HG02943 (cell line): ENCODE measurements around the gene BRINP1.

Experiments
- ATAC-seq: cut with Tn5 transposase; IDR thresholded peaks from one replicate; pipeline ENCODE4 v1.9.1; 2021; ENCODE audit warnings: mild to moderate bottlenecking, low read depth, moderate library complexity; ENCODE audit not compliant: unreplicated experiment

Gene BRINP1, protein sequence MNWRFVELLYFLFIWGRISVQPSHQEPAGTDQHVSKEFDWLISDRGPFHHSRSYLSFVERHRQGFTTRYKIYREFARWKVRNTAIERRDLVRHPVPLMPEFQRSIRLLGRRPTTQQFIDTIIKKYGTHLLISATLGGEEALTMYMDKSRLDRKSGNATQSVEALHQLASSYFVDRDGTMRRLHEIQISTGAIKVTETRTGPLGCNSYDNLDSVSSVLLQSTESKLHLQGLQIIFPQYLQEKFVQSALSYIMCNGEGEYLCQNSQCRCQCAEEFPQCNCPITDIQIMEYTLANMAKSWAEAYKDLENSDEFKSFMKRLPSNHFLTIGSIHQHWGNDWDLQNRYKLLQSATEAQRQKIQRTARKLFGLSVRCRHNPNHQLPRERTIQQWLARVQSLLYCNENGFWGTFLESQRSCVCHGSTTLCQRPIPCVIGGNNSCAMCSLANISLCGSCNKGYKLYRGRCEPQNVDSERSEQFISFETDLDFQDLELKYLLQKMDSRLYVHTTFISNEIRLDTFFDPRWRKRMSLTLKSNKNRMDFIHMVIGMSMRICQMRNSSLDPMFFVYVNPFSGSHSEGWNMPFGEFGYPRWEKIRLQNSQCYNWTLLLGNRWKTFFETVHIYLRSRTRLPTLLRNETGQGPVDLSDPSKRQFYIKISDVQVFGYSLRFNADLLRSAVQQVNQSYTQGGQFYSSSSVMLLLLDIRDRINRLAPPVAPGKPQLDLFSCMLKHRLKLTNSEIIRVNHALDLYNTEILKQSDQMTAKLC

DNA sequence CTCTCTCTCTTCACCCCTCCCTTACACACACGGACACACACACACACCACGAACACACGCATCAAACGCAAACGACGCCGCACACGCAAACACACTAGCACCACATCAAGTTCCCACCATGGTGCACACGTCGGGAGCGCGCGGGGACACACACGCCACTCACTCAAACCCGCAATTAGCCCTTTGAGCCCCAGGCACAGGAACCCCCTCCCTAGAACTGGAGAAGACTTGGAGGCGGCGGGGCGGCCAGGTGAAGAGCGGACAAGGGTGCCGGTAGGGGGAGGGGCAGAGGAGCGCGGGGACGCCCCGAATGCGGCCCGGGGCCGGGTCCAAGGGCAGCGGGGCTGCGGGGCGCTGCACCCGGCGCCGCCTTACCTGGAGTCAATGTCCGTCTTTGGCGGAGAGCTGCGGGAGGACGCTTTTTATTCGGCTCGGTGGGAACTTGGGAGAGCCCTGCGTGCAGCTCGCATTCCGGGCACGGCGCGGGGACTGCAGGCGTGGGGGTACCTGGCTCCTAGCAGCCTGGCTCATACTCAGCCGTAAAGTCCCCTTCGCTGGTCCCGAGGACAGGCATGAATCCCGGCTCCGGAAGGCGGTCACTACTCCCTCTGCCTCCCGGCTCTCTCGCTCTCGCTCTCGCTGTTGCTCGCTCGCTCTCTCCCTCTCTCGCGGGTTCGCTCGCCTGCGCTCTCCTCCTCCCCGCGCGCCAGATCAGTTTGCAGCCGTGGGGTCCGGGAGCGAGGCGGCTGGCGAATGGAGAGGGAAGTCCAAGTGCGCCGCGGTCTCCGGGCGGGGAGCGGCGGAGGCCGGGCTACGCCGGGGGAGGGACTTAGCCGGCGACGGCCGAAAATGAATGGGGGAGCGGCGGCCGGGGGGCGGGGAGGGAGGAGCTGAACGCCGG, at the start of gene BRINP1:
BRINP1 (minus strand) TSS at position 755 of the 901 bp plus-strand sequence. CDS start 56,080 bp downstream, outside the sequence.
- no peak for ATAC-seq

DNA sequence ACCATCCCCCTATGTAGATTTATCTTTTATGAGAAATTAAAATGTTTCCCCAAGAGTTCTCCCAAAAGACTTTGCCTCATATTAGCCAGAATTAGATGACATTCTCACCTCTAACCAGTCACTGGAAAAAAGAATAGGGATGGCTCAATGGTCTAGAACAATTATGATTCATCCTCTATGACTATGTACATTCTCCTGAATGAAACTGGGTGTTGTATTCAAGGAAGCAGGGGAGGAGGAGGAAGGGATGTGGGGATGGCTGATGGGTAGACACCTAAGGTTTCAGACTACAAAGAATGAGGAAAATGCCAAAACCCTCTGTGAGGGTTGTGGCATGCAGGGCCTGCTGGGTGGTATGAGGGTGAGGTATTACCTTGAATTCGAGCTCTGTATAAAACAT, 49.5 kb upstream of the BRINP1 start:
- no peak for ATAC-seq

DNA sequence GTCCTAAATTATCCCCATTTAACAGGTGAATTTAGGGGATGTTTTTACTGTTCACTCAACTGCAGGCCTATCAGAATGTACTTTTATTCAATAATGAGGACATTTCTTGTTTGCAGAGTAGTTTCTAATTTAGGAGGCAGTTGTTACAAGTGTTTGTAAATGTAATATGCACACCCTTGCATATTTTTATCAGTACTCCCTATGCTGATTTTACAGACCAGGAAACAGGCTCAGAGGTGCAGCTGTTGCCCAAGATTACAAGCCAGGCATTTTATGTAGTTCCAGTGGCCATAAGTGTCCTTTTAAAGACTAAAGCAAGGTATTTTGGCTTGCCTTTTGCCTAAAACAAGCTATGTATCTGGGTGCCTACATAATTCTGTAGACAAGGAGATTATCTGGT, 47.6 kb upstream of the BRINP1 start:
- no peak for ATAC-seq

DNA sequence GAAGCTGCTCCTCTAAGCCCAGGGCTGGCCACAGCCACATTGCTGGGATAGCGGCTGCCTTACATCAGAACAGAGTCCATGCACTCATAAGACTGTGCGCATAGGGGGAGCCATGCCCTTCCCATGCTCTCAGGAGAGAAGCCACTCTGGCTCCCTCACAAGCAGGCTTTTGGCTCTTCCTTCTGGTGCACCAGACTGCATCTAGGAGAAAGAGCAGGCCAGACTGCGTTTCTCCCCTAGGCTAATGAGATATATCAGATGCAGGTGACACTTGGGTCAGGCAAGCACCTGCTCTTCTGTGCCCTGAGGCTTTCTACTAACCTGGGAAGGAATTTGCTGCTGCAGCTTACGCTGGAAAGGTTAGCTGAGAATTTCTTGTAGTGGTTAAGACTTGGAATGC, 43.2 kb upstream of the BRINP1 start:
- no peak for ATAC-seq

DNA sequence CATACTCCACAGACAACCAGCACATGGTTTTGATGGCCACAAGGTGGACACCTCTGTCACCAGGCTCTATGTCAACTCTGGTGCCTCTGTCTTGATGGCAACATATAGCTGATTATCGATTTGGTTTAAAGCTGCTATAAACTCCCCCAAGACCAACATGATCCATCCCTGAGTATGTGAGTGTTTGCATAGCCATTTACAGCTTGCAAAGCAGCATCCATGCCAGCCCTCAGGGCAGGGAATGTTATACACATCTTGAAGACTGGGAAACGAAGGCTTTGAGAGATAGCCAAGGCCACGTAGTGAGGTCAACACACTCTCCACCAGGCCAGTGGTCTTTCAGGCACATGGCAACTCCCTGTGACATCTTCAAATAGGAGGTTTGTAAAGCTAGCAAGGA, 40.3 kb upstream of the BRINP1 start:
- no peak for ATAC-seq

DNA sequence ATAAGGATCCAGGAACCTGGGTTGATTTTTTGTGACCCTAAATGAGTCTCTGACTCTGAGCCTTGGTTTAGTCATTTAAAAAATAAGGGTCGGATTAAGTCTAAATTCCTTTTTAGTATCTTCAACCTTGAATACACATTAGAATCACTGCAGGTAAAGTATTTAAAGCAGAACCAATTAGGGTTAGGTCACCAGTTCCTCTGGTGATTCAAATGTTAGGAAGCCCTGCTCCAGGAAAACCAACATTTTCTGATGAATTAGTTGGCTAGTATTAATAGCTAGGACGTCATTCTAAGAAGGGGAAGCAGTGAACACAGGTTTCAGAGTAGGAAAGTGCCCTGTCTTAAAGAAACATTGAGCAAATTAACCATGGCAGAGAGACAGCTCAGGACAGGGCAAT, 31.4 kb upstream of the BRINP1 start:
- ATAC-seq: no peak

DNA sequence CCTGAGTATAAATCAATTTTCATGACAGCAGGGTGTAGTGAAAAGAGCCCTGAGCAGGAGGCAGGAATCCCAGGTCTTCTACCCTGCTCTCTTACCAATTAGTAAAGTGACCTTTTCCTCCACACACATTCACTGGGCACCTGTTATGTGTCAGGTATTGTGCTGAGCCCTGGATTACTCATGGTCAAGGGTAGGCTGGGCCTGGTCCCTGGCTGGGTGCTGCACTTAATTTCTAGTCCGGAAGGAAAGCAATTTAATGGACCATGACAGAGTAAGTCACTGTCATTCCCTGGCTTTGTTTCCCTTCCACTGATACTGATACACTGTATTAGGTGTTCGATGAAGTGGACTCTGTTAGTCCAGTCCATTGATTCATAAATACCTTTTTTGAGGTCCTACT, 29.1 kb upstream of the BRINP1 start:
- no peak for ATAC-seq

DNA sequence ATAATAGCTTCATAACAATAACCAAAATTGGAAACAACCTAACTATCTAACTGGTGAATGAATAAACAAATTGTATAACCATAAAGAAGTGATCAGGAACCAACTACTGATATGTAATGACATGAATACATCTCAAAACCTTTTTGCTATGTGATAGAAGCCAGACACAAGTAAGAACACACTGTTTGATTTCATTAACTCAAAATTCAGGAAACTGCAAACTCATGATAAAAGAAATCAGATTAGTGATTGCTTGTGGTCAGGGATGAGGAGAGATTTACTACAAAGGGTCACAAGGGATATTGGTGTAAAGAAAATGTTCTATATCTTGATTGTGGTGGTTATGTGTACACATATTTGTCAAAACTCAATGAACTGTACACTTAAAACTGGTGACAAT, 22.6 kb upstream of the BRINP1 start:
- no peak for ATAC-seq

DNA sequence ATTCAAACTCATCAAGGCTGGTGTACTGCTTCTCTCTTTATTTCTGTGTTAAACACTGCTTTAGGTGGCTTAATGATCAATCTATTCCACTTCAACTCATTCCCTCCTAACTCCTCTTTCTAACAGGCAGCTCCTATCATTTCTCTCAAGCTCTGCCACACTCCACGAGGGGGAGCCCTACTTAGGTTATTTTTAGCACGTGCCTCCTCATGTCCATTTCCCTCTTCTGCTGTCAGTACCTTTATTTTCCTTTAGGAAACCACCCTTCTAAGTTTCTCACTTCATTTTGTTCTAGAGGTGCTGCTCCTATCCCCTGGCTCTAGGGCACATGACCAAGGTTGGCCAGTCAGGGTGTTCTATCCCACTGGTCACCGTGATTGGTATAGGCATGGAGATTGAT, 6.7 kb upstream of the BRINP1 start:
- ATAC-seq: no peak

DNA sequence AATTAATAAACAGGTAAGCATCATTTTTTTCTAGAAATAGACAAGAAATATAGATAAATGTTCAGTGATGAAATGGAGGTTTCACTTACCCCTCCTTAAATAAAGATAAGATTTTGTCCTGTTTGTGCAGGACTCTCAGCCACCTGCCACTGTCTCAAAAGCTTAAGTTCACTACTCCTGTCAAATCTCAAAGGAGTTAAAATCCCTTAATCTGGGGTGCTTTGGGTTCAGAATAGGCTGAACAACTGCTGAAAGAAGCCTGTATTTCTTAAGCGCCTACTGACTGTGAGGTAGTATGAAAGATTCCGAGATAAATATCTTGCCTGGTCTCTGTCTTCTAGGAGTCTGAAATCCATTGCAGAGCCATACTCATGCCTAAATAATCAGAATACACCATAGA, 3.7 kb upstream of the BRINP1 start:
- ATAC-seq: no peak

DNA sequence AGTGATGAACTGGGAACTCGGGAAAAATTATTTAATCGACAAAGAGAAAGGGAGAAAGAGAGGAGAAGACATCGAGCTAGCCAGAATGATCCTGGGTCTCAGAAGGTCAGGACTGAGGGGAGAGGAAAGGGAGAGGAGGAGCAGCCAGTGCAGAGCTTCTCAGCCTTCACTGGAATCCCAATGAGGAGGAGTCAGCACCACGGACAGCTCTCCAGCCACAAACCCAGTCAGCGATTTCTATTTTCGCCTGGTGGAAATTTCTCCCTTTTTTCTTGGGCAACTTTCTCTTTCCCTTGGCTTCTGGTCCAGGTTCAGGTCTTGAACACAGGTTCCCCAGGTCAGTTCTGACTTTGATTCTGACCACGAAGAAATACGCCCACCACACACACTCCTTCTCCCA, 1.6 kb upstream of the BRINP1 start:
- no peak for ATAC-seq

DNA sequence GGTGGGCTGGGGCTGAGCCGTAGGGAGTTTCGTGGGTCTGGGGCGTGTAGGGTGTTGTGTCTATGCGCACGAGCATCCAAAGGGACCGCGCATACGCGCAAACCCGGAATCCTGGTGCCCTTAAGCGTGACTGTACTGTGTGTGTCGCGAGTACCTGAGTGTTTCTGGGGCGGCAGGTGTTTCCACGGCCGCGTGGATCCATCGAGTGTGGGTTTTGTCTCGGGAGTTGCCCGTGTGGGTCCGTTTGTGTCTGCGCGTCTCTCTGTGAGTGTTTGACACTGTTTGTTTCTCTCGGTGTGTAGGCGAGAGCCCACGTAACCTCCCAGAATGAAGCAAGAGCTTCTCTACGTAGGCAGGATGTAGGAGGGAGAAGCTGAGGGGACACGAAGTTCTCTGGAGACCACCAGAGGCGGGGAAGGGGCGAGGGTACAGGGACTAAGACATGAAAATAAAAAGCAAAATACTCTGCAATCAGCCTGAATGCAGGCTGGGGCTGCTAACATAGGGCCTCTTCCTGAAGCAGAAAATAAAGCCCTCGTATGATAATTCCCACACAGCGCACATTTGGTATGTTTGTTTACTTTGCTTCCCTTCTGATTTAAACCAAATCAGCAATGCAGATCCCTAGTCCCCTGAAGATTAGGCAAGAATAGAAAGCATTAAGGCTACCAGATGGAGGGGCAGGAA, 588 bp upstream of the BRINP1 start:
- no peak for ATAC-seq

DNA sequence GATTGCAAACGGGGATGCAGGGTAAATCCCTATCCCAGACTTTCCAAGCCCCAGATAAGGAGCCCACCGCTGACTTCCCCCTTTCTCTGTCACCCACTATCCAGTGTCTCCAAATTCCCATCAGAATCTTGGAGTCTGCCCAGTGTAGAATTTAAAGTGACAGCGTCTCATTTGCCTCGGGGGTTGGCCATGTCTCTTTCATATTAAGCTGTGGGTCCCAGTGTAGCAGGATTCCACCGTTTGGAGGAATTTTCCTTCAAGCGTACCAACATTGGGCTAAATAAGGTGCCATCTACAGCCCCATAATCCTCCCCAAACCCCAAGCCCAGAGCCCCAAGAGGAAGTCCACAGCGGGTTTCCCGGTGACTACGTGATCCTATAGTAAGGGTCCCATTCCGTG, 1.1 kb downstream of the BRINP1 start:
- no peak for ATAC-seq

DNA sequence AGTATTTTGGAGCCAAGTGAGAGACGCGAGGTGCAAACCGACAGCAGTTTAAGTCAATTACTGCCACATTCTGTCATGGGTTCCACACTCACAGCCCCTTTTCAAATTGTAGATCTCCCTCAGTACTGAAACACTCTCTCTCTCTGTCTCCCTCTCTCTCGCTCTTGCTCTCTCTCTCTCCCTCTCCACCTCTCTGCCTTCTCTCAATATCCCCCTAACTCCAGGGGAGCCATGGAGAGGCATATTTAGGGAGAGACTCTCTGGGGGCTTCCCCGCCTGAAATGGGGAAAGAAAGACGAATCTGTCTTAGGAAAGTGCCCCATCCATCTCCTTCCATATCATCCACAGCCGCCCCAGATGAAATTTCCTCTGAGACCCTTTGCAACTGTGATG, 1.6 kb downstream of the BRINP1 start:
- ATAC-seq: no peak

DNA sequence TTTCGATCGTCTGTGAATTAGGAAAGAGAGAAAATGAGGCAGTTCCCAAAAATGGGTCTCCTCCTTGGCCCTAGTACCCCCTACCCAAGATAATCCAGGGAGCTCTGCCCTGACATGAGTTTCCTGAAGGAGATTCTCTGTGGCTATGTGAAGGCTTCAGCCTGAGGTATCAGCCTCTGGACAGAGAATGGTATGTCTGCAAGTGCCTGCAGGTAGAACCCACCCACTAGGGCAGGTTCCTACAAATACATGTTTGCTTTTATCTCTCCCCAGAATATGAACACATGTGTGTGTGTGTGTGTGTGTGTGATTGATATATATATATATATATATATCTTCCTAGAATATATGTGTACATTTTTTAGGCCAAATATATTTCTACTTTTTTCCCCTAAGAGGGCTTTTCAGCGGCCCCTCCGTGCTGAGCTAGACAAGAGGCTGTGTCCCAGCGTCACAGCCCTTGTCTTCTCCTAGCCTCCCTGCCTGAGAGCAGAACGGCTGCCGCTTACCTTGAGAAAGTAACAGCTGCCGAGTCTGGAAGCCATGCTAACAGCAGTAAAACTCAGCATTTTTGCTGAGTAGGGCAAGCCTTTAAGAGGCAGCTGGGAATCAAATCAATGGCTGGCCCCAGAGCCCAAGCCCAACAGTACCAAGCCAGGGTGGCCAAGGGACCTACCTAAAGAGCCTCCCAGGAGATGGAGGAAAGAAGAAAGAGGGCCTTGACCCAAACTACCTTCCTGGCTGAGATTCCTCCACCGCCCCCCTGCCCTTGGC, 2.1 kb downstream of the BRINP1 start:
- ATAC-seq: no peak

DNA sequence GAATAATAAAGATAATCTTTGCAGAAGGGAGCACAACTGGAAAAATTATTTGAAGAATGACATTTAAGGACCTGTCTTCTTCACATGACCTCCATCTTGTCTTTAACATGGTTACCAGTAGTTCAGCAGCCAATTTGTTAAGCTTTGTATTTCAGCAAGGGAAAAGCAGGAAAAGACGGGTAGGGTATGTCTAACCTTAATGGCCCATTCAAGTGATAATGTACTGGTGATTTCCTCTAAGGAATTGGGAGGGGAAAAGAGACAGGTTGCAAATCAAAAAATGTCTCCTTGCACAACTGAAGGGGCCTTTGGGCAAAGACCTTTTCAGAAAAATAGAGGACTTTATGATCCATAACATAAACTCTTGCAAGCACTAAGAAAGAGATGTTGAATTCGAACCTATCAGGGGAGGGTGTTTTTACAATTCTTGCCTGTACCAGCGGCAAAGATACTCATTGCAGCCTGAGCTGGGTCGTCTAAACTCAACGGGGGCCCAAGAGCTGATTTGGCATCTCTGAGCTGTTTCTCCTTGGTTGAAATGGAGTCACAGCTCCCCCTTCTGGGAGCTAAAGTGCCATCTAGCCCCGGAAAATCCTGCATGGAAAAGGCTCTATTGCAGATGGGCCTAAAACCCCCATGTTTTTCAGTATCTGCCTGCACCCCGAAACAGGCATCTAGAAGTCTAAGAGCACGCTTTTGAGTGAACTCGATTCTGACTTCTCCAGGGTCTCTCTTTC, 3.8 kb downstream of the BRINP1 start:
- ATAC-seq: no peak

DNA sequence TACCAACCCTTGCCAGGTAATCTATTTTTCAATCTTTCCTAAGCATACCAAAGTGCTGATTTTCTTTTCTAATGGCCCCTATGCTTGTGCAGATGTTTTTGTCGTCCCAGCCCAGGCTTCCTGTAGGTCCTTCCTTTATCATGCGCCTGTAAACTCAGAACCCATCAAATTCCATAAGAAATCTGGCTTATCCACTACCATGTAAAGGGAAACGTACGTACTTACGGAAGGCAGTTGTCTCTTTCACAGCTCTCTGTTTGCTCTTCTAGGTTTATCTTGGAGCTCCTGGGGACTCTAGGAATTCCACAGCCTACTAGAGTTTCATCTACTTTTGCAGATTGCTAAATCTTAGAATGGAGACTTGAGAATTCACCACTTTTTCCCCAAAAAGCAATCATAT, 9.0 kb downstream of the BRINP1 start:
- ATAC-seq: no peak

DNA sequence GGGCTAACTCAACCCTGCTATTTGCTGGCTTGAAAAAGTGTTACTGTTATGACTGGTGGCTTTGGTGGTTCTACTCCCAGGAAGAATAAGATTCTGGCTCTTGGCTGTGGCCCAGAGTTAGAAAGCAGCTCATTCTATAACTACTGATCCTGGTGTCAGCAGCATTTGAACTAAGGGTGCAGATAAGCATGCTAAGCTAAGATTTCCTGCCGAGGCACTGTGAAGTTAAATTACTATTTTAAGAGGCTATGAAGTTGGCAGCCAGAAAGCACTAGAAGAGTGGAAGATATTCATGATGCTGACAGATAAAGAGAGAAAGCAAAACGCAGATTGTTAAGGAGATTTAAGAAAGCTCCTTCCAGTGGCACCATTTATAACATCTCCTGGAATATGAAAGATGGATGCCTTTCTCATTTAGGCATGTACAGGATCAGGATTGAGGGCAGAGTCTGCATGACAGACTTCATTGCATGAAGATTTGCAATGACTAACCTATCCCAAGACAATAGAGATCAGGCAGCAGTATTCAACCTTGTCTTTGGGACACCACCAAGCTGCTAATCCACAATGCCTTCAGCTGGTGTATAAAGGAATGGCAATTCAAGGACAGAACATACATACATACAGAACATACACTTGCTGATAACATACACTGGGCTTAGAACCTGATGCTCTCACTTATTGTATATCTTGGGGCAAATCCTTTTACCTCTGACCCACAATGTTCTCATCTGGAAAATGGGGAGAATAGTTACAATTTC, 11.7 kb downstream of the BRINP1 start:
- no peak for ATAC-seq
